C4-2B (cell line): Measurements from ENCODE around the gene TGM6.

Experiments used
- CTCF ChIP-seq: fragments of 450-650 bp; conservative IDR thresholded peaks from 2 replicates; pipeline ENCODE4 v1.5.1; 2017; ENCODE audit warnings: mild to moderate bottlenecking
- ZFX ChIP-seq: fragments of 450-650 bp; IDR thresholded peaks from 2 replicates; pipeline ENCODE4 v1.6.1; 2017

GRCh38 chr20:2336471-2336870 lies 44.2 kb upstream of the TGM6 start:
- TF ChIP-seq CTCF (no peak), ZFX (no peak)
